ENCODE measurements around the gene GBP3. TPM values are rescaled to one million over a fixed set of nuclear protein-coding genes. Genes with fewer than 3 reads are reported as not detected.
"Not testable (repeated sequence)": the region's sequence is repeated elsewhere in the genome, so short reads cannot be mapped to it uniquely, and the experiment has no call there.

Gene GBP3
- total and polyA plus RNA-seq, 2 donors (not counting 1 experiment from before 2014, with no cell fraction given) = 44.9 to 51.5 TPM

GRCh38 chr1:88982055-88982454 is 40.6 kb downstream of the GBP3 start:
- Histone ChIP-seq H3K27ac (ENCODE audit: insufficient read depth, low read length) (no peak overlapping the region), H3K4me2 (ENCODE audit: extremely low read depth, insufficient read depth, low read length) (no peak overlapping the region)
- TF ChIP-seq CTCF (conservative IDR thresholded peaks at IDR 0.05 in 1 of 2, IDR thresholded peaks at IDR 0.05 in 1 of 2; ENCODE audit: low read depth in 1 of 2, low read length in 2 of 2) = no peak
- no peak for TF ChIP-seq EZH2 (IDR thresholded peaks at IDR 0.05; ENCODE audit: low read length, missing control alignments)

GRCh38 chr1:88981506-88981905 is 41.2 kb downstream of the GBP3 start:
- H4K20me1 ChIP-seq (ENCODE audit: control insufficient read depth, extremely low read depth, insufficient read depth, low read length); H3K4me2 ChIP-seq (ENCODE audit: extremely low read depth, insufficient read depth, low read length); H3K36me3 ChIP-seq (ENCODE audit: control insufficient read depth, insufficient read depth, low read length); H3K9me3 ChIP-seq (ENCODE audit: control insufficient read depth, insufficient read depth, low read depth, low read length); H3K4me1 ChIP-seq (ENCODE audit: control insufficient read depth, extremely low read depth, insufficient read depth, low read length); H3K9ac ChIP-seq (ENCODE audit: insufficient read depth, low read length); H3K27me3 ChIP-seq (ENCODE audit: control insufficient read depth, insufficient read depth, low read length); H3K27ac ChIP-seq (ENCODE audit: insufficient read depth, low read length); H3K4me3 ChIP-seq (replicated peaks in 1 of 4; ENCODE audit: control extremely low read depth in 1 of 4, insufficient read depth in 1 of 4, low read depth in 3 of 4, low read length in 4 of 4); H2AFZ ChIP-seq (ENCODE audit: low read length): not testable (repeated sequence)
- peaks cover 17% of the 10 kb centered on the region for H3K79me2 ChIP-seq (ENCODE audit: control insufficient read depth, insufficient read depth, low read length)
- DNase-seq (ENCODE audit: low read depth in 2 of 2) = peak in 1 of 2 donors; percentile 23

More at GRCh38 chr1:88982055-88982454, 40.6 kb downstream of the GBP3 start:
- Histone ChIP-seq H3K9ac (ENCODE audit: insufficient read depth, low read length) (no peak overlapping the region), H3K9me3 (ENCODE audit: control insufficient read depth, insufficient read depth, low read depth, low read length) (no peaks in the 10 kb centered on the region), H3K4me1 (ENCODE audit: control insufficient read depth, extremely low read depth, insufficient read depth, low read length) (peaks cover 5% of the 10 kb centered on the region), H3K36me3 (ENCODE audit: control insufficient read depth, insufficient read depth, low read length) (no peaks in the 10 kb centered on the region), H4K20me1 (ENCODE audit: control insufficient read depth, extremely low read depth, insufficient read depth, low read length) (no peaks in the 10 kb centered on the region), H3K27me3 (ENCODE audit: control insufficient read depth, insufficient read depth, low read length) (no peaks in the 10 kb centered on the region), H3K79me2 (ENCODE audit: control insufficient read depth, insufficient read depth, low read length) (peaks cover 22% of the 10 kb centered on the region), H2AFZ (ENCODE audit: low read length) (no peak overlapping the region), H3K4me3 (replicated peaks in 1 of 4; ENCODE audit: control extremely low read depth in 1 of 4, insufficient read depth in 1 of 4, low read depth in 3 of 4, low read length in 4 of 4) (no peak overlapping the region)
- DNase-seq (ENCODE audit: low read depth in 2 of 2) = peak; percentile 12 to 20

GRCh38 chr1:88980870-88981269 is 41.8 kb downstream of the GBP3 start:
- Histone ChIP-seq H3K4me3 (replicated peaks in 1 of 4; ENCODE audit: control extremely low read depth in 1 of 4, insufficient read depth in 1 of 4, low read depth in 3 of 4, low read length in 4 of 4) (no peak overlapping the region), H3K9me3 (ENCODE audit: control insufficient read depth, insufficient read depth, low read depth, low read length) (no peaks in the 10 kb centered on the region), H3K27ac (ENCODE audit: insufficient read depth, low read length) (no peak overlapping the region), H3K27me3 (ENCODE audit: control insufficient read depth, insufficient read depth, low read length) (no peaks in the 10 kb centered on the region), H3K4me2 (ENCODE audit: extremely low read depth, insufficient read depth, low read length) (no peak overlapping the region), H3K4me1 (ENCODE audit: control insufficient read depth, extremely low read depth, insufficient read depth, low read length) (peaks cover 5% of the 10 kb centered on the region), H3K79me2 (ENCODE audit: control insufficient read depth, insufficient read depth, low read length) (peaks cover 15% of the 10 kb centered on the region), H4K20me1 (ENCODE audit: control insufficient read depth, extremely low read depth, insufficient read depth, low read length) (no peaks in the 10 kb centered on the region), H2AFZ (ENCODE audit: low read length) (no peak overlapping the region), H3K36me3 (ENCODE audit: control insufficient read depth, insufficient read depth, low read length) (no peaks in the 10 kb centered on the region), H3K9ac (ENCODE audit: insufficient read depth, low read length) (no peak overlapping the region)
- TF ChIP-seq EZH2 (IDR thresholded peaks at IDR 0.05; ENCODE audit: low read length, missing control alignments) = no peak
- TF ChIP-seq CTCF (conservative IDR thresholded peaks at IDR 0.05 in 1 of 2, IDR thresholded peaks at IDR 0.05 in 1 of 2; ENCODE audit: low read depth in 1 of 2, low read length in 2 of 2) = no peak
- DNase-seq (ENCODE audit: low read depth in 2 of 2) = no peak

Measured in fibroblast of lung (primary cell).